GM21528 (cell line): Measurements from ENCODE around the gene KRTAP10-3.
"Not testable (repeated sequence)": the region's sequence is repeated elsewhere in the genome, so short reads cannot be mapped to it uniquely, and the experiment has no call there.

Experiments
- ATAC-seq: cut with Tn5 transposase; IDR thresholded peaks from one replicate; pipeline ENCODE4 v1.9.1; 2021; ENCODE audit warnings: mild to moderate bottlenecking, moderate library complexity; ENCODE audit not compliant: unreplicated experiment, low FRiP score

The KRTAP10-3 gene

GRCh38 chr21:44572959-44573583, 14.5 kb upstream of the KRTAP10-3 start:
- no peak for ATAC-seq

DNA sequence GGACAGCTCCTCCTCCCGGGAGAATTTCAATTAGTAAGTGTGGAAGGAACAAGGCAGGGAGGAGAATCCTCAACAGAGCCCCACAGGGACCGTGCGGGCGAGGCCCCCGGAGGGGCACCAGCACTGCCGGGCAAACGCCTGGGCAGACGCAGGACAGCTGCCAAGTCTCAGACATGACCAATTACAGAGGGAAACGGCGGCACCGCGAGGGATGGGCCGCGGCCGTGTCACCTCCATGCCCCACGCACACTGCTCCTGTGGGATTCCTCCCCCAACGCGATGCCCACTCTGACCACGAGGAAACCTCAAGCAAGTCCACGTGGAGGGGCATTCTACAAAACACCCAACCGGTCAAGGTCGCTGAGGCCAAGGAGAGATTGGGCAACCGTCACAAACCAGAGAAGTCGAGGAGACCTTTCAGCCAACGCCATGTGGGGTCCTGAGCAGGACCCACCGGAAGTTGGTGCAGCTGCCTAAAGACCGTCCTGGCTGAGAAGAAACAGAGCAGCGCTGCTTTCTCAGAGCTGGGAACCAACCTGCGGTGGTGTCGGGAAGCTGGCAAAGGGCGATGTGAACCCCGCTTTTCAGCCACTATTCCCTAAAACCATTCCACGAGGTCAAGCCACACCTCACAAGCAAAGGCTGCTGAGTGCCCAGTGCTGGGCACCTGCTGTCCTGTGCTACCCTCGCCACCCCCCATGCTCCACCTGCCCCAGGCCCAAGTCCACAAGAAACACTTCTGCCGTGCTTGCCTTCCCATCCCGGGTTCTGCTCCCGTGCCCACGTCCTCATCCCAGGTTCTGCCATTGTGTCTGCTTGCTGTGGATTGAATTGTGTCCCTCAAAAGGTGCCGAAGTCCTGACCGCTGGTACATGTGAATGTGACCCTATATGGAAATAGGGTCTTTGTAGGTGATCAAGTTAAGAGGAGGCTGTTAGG, 13.5 kb upstream of the KRTAP10-3 start:
- ATAC-seq: no peak

- no peak for ATAC-seq
These were observed 12.7 kb upstream of the KRTAP10-3 start for GRCh38 chr21:44571296-44571695.

DNA sequence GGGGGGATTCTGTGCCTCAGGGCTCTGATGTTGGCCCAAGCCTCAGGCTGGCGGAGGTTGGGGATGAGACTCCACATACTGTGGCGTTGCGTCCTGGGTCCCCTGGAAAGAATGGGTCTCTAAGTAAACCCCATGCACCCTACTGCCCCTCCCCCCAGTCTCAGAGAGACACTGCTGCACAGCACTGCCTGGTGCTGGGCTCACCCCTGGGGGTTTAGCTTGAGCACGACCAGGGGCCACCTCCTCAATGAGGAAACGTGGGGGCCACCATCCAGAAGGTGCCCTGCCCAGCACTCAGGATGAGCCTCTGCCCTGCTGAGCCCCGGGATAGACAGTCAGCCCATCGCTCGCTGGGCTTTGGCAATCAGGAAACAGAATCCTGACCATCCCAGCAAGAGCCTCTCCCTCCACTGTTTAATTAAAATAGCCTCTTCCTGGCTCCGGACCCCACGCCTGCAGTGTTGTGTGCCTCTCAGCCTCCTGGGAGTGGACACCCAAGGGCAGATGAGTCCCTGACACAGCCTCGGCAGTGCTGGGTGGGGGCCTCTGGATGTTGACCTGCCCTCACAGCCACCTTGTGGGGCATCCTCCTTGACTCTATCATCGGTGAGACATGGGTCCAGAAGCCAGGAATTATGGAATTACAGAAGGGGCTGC, 11.4 kb upstream of the KRTAP10-3 start:
- ATAC-seq: no peak

GRCh38 chr21:44568667-44569556, 10.3 kb upstream of the KRTAP10-3 start:
- ATAC-seq: no peak

DNA sequence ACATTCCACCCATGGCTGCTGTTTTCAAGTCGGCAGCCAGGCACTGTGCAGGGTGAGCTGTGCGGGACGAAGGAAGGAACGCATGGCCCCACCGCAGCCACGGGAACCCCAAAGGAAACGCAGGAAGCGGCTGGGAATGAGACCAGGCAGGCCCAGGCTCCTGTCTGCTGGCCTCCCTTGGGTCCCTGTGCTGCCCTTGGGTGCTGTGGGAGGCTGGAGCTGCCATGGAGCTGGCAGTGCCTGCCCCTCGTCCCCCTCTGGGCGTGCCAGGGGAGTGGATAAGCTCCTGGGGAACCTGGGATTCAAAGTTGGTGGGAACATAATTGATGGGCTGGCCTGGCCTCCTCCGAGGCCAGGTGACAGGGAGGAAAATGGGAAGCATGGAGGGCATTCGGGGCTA, 9.7 kb upstream of the KRTAP10-3 start:
- no peak for ATAC-seq

DNA sequence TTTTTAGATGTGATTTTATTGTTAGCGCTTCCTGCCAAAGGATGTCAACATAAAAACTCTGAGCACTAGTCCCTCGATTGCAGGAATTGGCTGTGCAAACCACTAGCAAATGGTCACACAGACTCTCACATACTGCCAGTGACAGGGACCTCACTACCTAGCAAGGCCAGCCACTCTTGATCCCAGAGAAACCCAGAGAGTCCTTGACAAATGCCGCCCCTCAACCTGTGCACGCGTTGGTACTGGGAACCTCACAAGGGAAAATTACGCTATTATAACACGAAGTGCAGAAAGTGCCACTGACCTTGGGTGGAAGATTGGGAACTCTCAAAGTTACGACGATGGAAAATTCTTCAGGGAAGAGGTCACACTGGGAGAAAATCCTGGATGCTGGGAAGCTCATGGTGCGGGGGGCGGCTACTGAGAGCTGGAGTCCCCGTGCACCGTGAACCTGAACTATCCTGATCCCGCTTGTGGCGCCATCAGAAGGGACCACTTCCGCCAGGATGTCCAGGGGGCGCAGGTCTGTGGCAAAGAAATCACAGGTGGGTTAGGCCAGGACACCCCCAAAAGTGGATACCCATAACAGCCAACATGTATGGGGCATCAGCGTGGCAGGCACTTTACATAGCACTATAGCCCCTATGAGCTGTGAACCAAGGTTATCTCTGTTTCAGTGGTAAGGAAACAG, 9.0 kb upstream of the KRTAP10-3 start:
- ATAC-seq: no peak

DNA sequence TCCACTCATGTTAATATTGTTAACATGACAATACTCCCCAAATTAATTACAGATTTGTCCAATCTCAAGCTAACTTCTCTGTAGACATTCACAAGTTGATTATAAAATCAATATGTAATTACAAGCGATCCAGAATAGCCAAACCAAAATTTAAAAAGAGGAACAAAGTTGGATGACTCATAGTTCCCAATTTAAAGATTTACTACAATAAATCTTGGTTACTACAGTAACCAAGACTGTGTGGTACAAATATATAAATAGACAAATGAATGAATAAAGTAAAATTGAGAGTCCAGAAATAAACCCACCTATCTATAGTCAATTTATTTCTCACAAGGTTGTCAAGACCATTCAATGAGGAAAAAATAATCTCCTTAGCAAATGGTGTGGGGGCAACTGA, 7.8 kb upstream of the KRTAP10-3 start:
- ATAC-seq: no peak

- ATAC-seq: no peak
These were observed 6.4 kb upstream of the KRTAP10-3 start for GRCh38 chr21:44564886-44565598.

GRCh38 chr21:44564099-44564498, 5.5 kb upstream of the KRTAP10-3 start:
- ATAC-seq: no peak

GRCh38 chr21:44558329-44558675, 293 bp downstream of the KRTAP10-3 start:
- ATAC-seq: not testable (repeated sequence)

DNA sequence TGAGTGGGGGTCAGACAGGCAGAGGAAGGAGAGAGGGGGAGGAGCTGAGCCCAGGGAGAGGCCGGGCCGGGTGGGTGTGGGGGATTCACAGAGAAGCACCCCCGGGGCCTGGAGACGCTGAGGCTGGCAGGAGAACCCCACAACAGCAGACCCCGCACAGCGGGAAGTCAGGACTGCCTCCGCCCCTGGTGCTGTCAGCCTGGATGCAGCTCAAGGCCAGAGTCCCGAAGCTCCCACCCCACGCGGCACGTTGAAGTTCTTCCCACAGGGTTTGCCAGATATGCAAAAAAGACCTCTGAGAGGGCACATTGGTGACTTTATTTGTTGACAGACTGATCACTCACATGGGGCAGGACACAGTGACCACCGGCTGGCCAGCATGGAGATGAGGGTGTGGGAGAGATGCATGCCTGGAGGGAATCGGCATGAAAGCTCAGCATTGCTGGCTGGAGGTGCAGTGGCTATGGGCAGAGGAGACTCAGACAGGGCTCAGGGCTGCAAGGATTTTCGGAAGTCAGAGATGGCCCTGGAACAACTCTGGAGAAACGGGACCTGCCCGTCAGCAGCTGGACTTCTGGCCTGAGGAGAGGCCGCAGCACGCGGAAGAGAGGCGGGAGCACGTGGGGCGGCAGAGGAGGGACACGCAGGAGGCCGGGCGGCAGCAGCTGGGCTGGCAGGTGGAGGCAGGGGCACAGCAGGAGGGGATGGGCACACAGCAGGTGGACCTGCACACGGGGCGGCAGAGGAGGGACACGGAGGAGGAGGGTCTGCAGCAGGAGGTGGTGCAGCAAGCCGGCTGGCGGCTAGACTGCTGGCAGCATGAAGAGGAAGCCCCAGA, 885 bp downstream of the KRTAP10-3 start:
- no peak for ATAC-seq

- ATAC-seq: no peak
These were observed 1.7 kb downstream of the KRTAP10-3 start for GRCh38 chr21:44556879-44557278.

- no peak for ATAC-seq
These were observed 3.3 kb downstream of the KRTAP10-3 start for GRCh38 chr21:44555200-44555875.

GRCh38 chr21:44552681-44553080, 5.9 kb downstream of the KRTAP10-3 start:
- no peak for ATAC-seq

DNA sequence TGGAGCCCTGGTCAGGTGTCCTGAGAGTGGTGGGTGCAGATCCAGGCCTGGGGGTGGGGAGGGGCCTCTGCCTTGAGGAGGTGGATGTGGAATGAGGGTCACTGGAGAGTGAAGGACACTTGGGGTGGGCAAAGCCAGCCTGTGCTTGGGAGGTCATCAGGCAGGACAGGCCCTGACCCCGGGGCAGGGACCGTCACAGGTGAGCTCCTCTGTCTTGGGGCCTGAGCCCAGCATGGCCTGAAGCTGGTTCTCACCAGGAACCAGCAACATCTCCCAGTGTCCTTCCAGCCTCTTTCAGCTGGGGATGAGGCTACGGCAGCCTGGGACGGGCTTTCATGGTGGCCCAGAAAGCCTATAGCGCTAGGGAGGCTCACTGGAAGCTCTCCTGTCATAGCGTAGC, 6.5 kb downstream of the KRTAP10-3 start:
- ATAC-seq: no peak

GRCh38 chr21:44551340-44551961, 7.1 kb downstream of the KRTAP10-3 start, which contains the start of gene KRTAP10-2:
KRTAP10-2 (minus strand) TSS chr21:44551505; CDS start chr21:44551458, 47 bp downstream.
- ATAC-seq: no peak
